ENCODE measurements around the gene TEX2.

Gene TEX2

GRCh38 chr17:64146418-64147109 is 116.5 kb downstream of the TEX2 start:
- H3K4me3 ChIP-seq (ENCODE audit: low read depth, low read length), result peak overlapping the region; percentile 77
- in situ Hi-C loops (cut with HindIII; ENCODE audit: low sequenced_read_pairs), result no loop called here
- no peak for TF ChIP-seq CTCF (IDR thresholded peaks at IDR 0.05; ENCODE audit: low read depth, low read length, missing control alignments)
- peak; percentile 20 for DNase-seq (ENCODE audit: low read depth)

DNA sequence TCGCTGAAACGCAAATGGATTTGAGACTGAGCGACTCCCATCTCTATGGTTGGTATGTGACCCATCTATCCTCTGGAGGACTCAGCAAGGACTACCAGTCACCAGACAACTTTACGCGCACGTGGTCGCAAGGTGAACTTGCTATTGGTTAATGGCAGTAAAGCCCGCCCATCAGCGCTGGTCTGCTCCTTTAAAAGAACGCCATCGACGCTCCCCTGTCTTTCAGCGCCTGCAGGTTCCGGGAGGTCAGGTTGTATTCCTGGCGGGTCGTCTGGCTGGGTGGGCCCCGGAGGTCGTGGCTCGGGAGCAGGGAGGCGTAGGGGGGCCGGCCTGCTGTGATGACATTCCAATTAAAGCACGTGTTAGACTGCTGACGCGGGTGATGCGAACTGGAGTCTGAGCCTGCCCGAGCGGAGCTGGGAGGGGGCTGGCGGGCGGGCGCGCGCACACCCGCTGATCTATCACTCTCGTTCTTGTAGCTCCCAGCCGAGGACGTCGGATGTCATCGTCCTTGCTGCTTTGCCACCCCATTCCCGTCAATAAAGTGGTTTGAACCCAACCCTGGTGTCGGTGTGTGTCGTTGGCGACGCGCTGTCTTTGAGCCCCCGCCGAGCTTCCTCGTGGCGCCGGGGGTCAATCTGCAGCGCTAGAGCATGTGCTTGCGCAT is 117.2 kb downstream of the TEX2 start:
- peak; percentile 100 for DNase-seq (ENCODE audit: low read depth)
- H3K4me3 ChIP-seq (ENCODE audit: low read depth, low read length), result peak overlapping the region; percentile 77
- in situ Hi-C loops (cut with HindIII; ENCODE audit: low sequenced_read_pairs), result no loop called here
- peak; percentile 2 for TF ChIP-seq CTCF (IDR thresholded peaks at IDR 0.05; ENCODE audit: low read depth, low read length, missing control alignments)

DNA sequence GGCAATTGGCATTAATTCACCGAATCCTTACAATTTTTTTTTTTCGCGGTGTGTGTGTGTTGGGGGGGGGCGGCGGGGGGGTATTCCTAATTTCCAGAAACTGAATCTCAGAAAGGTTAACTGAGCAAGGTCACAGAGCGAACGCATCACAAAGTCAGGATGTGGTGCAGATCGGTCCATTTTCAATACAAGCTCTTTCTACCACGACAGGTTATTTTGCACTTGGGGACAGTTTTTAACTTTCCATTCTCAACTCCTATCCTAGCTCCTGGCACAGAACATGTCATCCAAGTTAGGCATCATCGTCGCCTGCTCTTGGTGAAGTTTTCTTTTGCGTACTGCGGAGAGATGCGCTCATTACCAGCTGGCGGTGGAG is 117.7 kb downstream of the TEX2 start:
- no peak for DNase-seq (ENCODE audit: low read depth)
- no peak for TF ChIP-seq CTCF (IDR thresholded peaks at IDR 0.05; ENCODE audit: low read depth, low read length, missing control alignments)
- peak overlapping the region; percentile 77 for H3K4me3 ChIP-seq (ENCODE audit: low read depth, low read length)
- in situ Hi-C loops (cut with HindIII; ENCODE audit: low sequenced_read_pairs), result no loop called here

DNA sequence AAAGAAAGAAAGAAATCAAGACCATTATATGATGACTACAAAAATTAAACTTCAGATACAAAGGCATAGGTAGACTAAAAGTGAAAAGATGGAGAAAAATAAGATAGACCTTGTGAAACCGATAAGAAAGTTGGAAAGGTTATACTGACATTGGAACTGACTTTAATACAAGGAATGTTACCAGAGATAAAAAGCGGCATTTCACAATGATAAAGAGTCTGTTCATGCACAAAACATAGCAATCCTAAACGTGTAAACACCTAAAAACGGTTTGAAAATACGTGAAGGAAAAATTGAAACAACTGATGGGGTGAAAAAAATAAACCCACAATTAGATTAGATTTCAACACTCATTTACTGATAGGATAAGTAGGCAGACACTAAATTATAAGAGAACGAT is 123.5 kb downstream of the TEX2 start:
- no peak overlapping the region for H3K4me3 ChIP-seq (ENCODE audit: low read depth, low read length)
- DNase-seq (ENCODE audit: low read depth), result no peak
- in situ Hi-C loops (cut with HindIII; ENCODE audit: low sequenced_read_pairs), result no loop called here
- no peak for TF ChIP-seq CTCF (IDR thresholded peaks at IDR 0.05; ENCODE audit: low read depth, low read length, missing control alignments)

GRCh38 chr17:64138441-64138840 is 124.6 kb downstream of the TEX2 start:
- no peak for TF ChIP-seq CTCF (IDR thresholded peaks at IDR 0.05; ENCODE audit: low read depth, low read length, missing control alignments)
- H3K4me3 ChIP-seq (ENCODE audit: low read depth, low read length), result no peak overlapping the region
- DNase-seq (ENCODE audit: low read depth), result no peak
- in situ Hi-C loops (cut with HindIII; ENCODE audit: low sequenced_read_pairs), result no loop called here

GRCh38 chr17:64135000-64135399 is 128.1 kb downstream of the TEX2 start:
- TF ChIP-seq CTCF (IDR thresholded peaks at IDR 0.05; ENCODE audit: low read depth, low read length, missing control alignments), result no peak
- H3K4me3 ChIP-seq (ENCODE audit: low read depth, low read length), result no peak overlapping the region
- in situ Hi-C loops (cut with HindIII; ENCODE audit: low sequenced_read_pairs), result loop anchor here (5.0 kb wide), 1 partner anchor 58 kb away; no protein-coding TSS in a partner anchor
- DNase-seq (ENCODE audit: low read depth), result no peak
